HCT116 (cell line): ENCODE data around the gene MBD6. TPM values are rescaled to one million over a fixed set of nuclear protein-coding genes. Genes with fewer than 3 reads are reported as not detected.

Source experiments
- ATAC-seq: fragments of 200-7000 bp; cut with Tn5 transposase; 2 replicates; pipeline ENCODE4 v1.9.1; 2020; ENCODE audit warnings: mild to moderate bottlenecking, moderate library complexity
- BruUV-seq: library from RNA; stranded (reverse); fragments of 400-500 nt; replicated peaks from 2 replicates; lab custom pipeline; 2021; lab: Mats Ljungman, UMichigan
- CTCF ChIA-PET: fragments of 300-600 bp; sonication (Branson Sonifier 250); formaldehyde crosslinking; loops from one replicate; lab custom pipeline; 2021; ENCODE audit warnings: antibody characterized with exemption; lab: Charles Lee
- POLR2A ChIA-PET: fragments of 300-600, 350-600 bp; sonication (Branson Sonifier 250); formaldehyde crosslinking; loops from one replicate; lab custom pipeline; 2021; ENCODE audit warnings: antibody characterized with exemption; lab: Charles Lee
- RAD21 ChIA-PET, 2 experiments: fragments of 300-600 bp; sonication (Branson Sonifier 250); formaldehyde crosslinking; loops; one replicate each; lab custom pipeline; 2023; ENCODE audit warnings: low total read pairs in 2 of 2; ENCODE audit not compliant: uncharacterized antibody in 2 of 2, unreplicated experiment in 2 of 2, low non-redundant PET in 1 of 2; lab: Charles Lee
- DNase-seq: peaks from one replicate; pipeline ENCODE4 v3.0.0-alpha.2; 2010; ENCODE audit warnings: low read depth, low spot score
- H2AFZ ChIP-seq: fragments of 200-600 bp; shearing (Covaris generic), sonication (generic); 2 replicates; pipeline ENCODE4 v1.6.1; 2017; ENCODE audit warnings: low read depth, mixed run types, mixed read lengths, antibody characterized with exemption, low read length; ENCODE audit not compliant: poor library complexity, severe bottlenecking
- H3K27ac ChIP-seq: 2 replicates; pipeline ENCODE4 v1.5.1; 2012; ENCODE audit warnings: low read depth, low read length
- H3K27me3 ChIP-seq: fragments of 200-600 bp; sonication (generic); 2 replicates; pipeline ENCODE4 v1.6.1; 2016; ENCODE audit warnings: mixed run types, low read length, mixed read lengths; ENCODE audit not compliant: insufficient read depth
- H3K36me3 ChIP-seq, 2 experiments: fragments of 200-500 bp in 1 of 2; fragments of 200-600 bp in 1 of 2; sonication (Bioruptor generic) in 1 of 2; sonication (generic) in 1 of 2; 2 replicates each; pipeline versions ENCODE4 v1.5.1 to v1.6.1; 2014 to 2016; ENCODE audit warnings: low read length in 2 of 2, inconsistent platforms in 1 of 2, mixed read lengths in 1 of 2, mixed run types in 1 of 2; ENCODE audit not compliant: insufficient read depth in 2 of 2, control insufficient read depth in 1 of 2
- H3K4me1 ChIP-seq, 2 experiments: fragments of 200-600 bp in 1 of 2; sonication (generic) in 1 of 2; 2 replicates each; pipeline versions ENCODE4 v1.5.1 to v1.6.1; 2012 to 2017; ENCODE audit warnings: low read length in 2 of 2, inconsistent platforms in 1 of 2, mild to moderate bottlenecking in 1 of 2, mixed read lengths in 1 of 2, mixed run types in 1 of 2, moderate library complexity in 1 of 2; ENCODE audit not compliant: insufficient read depth in 2 of 2, control insufficient read depth in 1 of 2
- H3K4me2 ChIP-seq: fragments of 200-600 bp; sonication (generic); 2 replicates; pipeline ENCODE4 v1.6.1; 2017; ENCODE audit warnings: mixed run types, low read length, mixed read lengths
- H3K4me3 ChIP-seq, 2 experiments: fragments of 200-600 bp in 1 of 2; sonication (generic) in 1 of 2; replicated peaks in 1 of 2; 2 replicates each; pipeline ENCODE4 v1.5.1; 2011 to 2016; ENCODE audit warnings: low read length in 2 of 2, control low read depth in 1 of 2, low read depth in 1 of 2, mild to moderate bottlenecking in 1 of 2, mixed read lengths in 1 of 2, mixed run types in 1 of 2
- H3K79me2 ChIP-seq: fragments of 200-600 bp; sonication (generic); 2 replicates; pipeline ENCODE4 v1.6.1; 2017; ENCODE audit warnings: mild to moderate bottlenecking, mixed run types, low read length, moderate library complexity, mixed read lengths; ENCODE audit not compliant: insufficient read depth
- H3K9ac ChIP-seq: fragments of 200-600 bp; sonication (generic); 2 replicates; pipeline ENCODE4 v1.6.1; 2016; ENCODE audit warnings: low read length, mixed read lengths
- H3K9me2 ChIP-seq: fragments of 200-600 bp; sonication (generic), shearing (Covaris generic); 2 replicates; pipeline ENCODE4 v1.6.1; 2017; ENCODE audit warnings: mixed run types, mild to moderate bottlenecking, moderate library complexity; ENCODE audit not compliant: insufficient read depth
- H3K9me3 ChIP-seq, 2 experiments: fragments of 200-500 bp in 1 of 2; fragments of 200-600 bp in 1 of 2; sonication (Bioruptor generic) in 1 of 2; sonication (generic) in 1 of 2; 2 replicates each; pipeline ENCODE4 v1.6.1; 2014 to 2017; ENCODE audit warnings: low read length in 2 of 2, mixed read lengths in 2 of 2, inconsistent platforms in 1 of 2, low read depth in 1 of 2, mild to moderate bottlenecking in 1 of 2, mixed run types in 1 of 2, moderate library complexity in 1 of 2; ENCODE audit not compliant: control insufficient read depth in 1 of 2, insufficient read depth in 1 of 2
- H4K20me1 ChIP-seq: fragments of 200-600 bp; sonication (generic), shearing (Covaris generic); 2 replicates; pipeline ENCODE4 v1.6.1; 2017; ENCODE audit warnings: mixed run types, mild to moderate bottlenecking, moderate library complexity; ENCODE audit not compliant: insufficient read depth
- ATF3 ChIP-seq: IDR thresholded peaks from 2 replicates; pipeline ENCODE4 v1.6.1; 2012
- CBX3 ChIP-seq: IDR thresholded peaks from 2 replicates; pipeline ENCODE4 v1.6.1; 2012; ENCODE audit warnings: low read depth
- CTCF ChIP-seq, 3 experiments: fragments of 200-600 bp in 1 of 3; sonication (generic) in 1 of 3; IDR thresholded peaks in 2 of 3; conservative IDR thresholded peaks in 1 of 3; 2 replicates each; pipeline ENCODE4 v1.5.1; 2012 to 2017; ENCODE audit warnings: low read depth in 2 of 3, low read length in 2 of 3, antibody characterized with exemption in 1 of 3, borderline replicate concordance in 1 of 3, control low read depth in 1 of 3, mild to moderate bottlenecking in 1 of 3, mixed read lengths in 1 of 3, mixed run types in 1 of 3, moderate library complexity in 1 of 3; ENCODE audit not compliant: insufficient read depth in 1 of 3
- EZH2 ChIP-seq: fragments of 200-600 bp; sonication (generic); IDR thresholded peaks from 2 replicates; pipeline ENCODE4 v1.6.1; 2017; ENCODE audit warnings: antibody characterized with exemption, mixed run types
- JUND ChIP-seq: IDR thresholded peaks from 2 replicates; pipeline ENCODE4 v1.6.1; 2012
- RAD21 ChIP-seq: IDR thresholded peaks from 2 replicates; pipeline ENCODE4 v1.6.1; 2012; ENCODE audit warnings: low read depth, mild to moderate bottlenecking
- REST ChIP-seq: IDR thresholded peaks from 2 replicates; pipeline ENCODE4 v1.6.1; 2012; ENCODE audit warnings: low read depth
- SP1 ChIP-seq: IDR thresholded peaks from 2 replicates; pipeline ENCODE4 v1.6.1; 2012; ENCODE audit warnings: low read depth
- SRF ChIP-seq: IDR thresholded peaks from 2 replicates; pipeline ENCODE4 v1.6.1; 2012; ENCODE audit warnings: low read depth
- YY1 ChIP-seq: IDR thresholded peaks from 2 replicates; pipeline ENCODE4 v1.6.1; 2011; ENCODE audit warnings: low read length, low read depth, moderate library complexity, mild to moderate bottlenecking; ENCODE audit not compliant: insufficient replicate concordance; ENCODE audit errors: extremely low read depth
- ZBTB33 ChIP-seq: IDR thresholded peaks from 2 replicates; pipeline ENCODE4 v1.6.1; 2011; ENCODE audit warnings: mild to moderate bottlenecking, low read length, moderate library complexity; ENCODE audit not compliant: insufficient replicate concordance; ENCODE audit errors: extremely low read depth
- ZNF274 ChIP-seq: fragments of 200-500 bp; sonication (Bioruptor generic); IDR thresholded peaks from 2 replicates; pipeline ENCODE4 v1.6.1; 2014; ENCODE audit warnings: mild to moderate bottlenecking, low read depth, low read length, inconsistent platforms
- intact Hi-C: fragments of 100-400 bp; cut with micrococcal nuclease; formaldehyde crosslinking; loops from 2 replicates; pipeline ENCODE4 v1.10.0; 2022
- total RNA-seq: library from RNA; stranded (reverse); gene quantifications from one replicate; pipeline ENCODE4 v1.2.1, GENCODE V29; 2021; ENCODE audit not compliant: unreplicated experiment

The MBD6 gene
- total RNA-seq, 1 experiment from 2014 or later, result 70.1 TPM

GRCh38 chr12:57554453-57554852 lies 31.8 kb downstream of the MBD6 start:
- Histone ChIP-seq H3K36me3 (no peaks in the 10 kb centered on the region), H3K79me2 (no peaks in the 10 kb centered on the region), H4K20me1 (no peaks in the 10 kb centered on the region), H3K9me2 (no peaks in the 10 kb centered on the region), H2AFZ (no peak overlapping the region), H3K9me3 (no peaks in the 10 kb centered on the region), H3K4me1 (peaks cover 3 to 28% of the 10 kb centered on the region in 2 experiments; a peak in 3 of 4 replicates), H3K27ac (no peak overlapping the region), H3K27me3 (no peaks in the 10 kb centered on the region), H3K4me2 (no peak overlapping the region), H3K9ac (no peak overlapping the region), H3K4me3 (no peak overlapping the region)
- ChIA-PET RAD21 (no interaction called here), POLR2A (no interaction called here), CTCF (no interaction called here)
- TF ChIP-seq ZBTB33 (no peak), SP1 (no peak), ATF3 (no peak), SRF (no peak), REST (no peak), JUND (no peak), RAD21 (no peak), CTCF (IDR thresholded peaks at IDR 0.05 in 2 of 3, conservative IDR thresholded peaks at IDR 0.05 in 1 of 3; ENCODE audit: borderline replicate concordance in 1 of 3, insufficient read depth in 1 of 3, low read depth in 2 of 3, low read length in 2 of 3) (no peak), CBX3 (no peak), EZH2 (no peak), ZNF274 (no peak), YY1 (no peak)
- intact Hi-C loops, result no loop called here
- no peak for DNase-seq
- no peak for ATAC-seq
- BruUV-seq, result no TSS peak
